Endometrium (tissue), 2 donors: ENCODE measurements around the gene DCPS.

Source experiments
- FAIRE-seq: peaks from 2 replicates; lab custom pipeline; 2012; peaks lifted over from hg19 to GRCh38; lab: Jason Lieb, UNC
- donor health status: control.
- donor health status: control.

The DCPS gene

GRCh38 chr11:126328938-126329643 lies 25.2 kb downstream of the DCPS start:
- FAIRE-seq, result no peak

GRCh38 chr11:126329644-126330211 lies 25.9 kb downstream of the DCPS start:
- no peak for FAIRE-seq

GRCh38 chr11:126331286-126331685 lies 27.4 kb downstream of the DCPS start:
- no peak for FAIRE-seq

- no peak for FAIRE-seq
These were observed 28.4 kb downstream of the DCPS start for GRCh38 chr11:126332221-126332711.

- FAIRE-seq, result no peak
These were observed 29.3 kb downstream of the DCPS start for GRCh38 chr11:126333142-126333541.

- FAIRE-seq, result no peak
These were observed 31.0 kb downstream of the DCPS start for GRCh38 chr11:126334659-126335462.

GRCh38 chr11:126335463-126335760 lies 31.6 kb downstream of the DCPS start:
- FAIRE-seq, result no peak

GRCh38 chr11:126336138-126336541 lies 32.3 kb downstream of the DCPS start:
- FAIRE-seq, result no peak

- FAIRE-seq, result no peak
These were observed 32.8 kb downstream of the DCPS start for GRCh38 chr11:126336671-126337101.

GRCh38 chr11:126337126-126337473 lies 33.2 kb downstream of the DCPS start:
- FAIRE-seq, result no peak

GRCh38 chr11:126337474-126338241 lies 33.8 kb downstream of the DCPS start:
- no peak for FAIRE-seq

- FAIRE-seq, result no peak
These were observed 34.6 kb downstream of the DCPS start for GRCh38 chr11:126338346-126339055.

GRCh38 chr11:126339073-126339862 lies 35.4 kb downstream of the DCPS start:
- no peak for FAIRE-seq

- FAIRE-seq, result no peak
These were observed 36.1 kb downstream of the DCPS start for GRCh38 chr11:126339863-126340434.

- no peak for FAIRE-seq
These were observed 37.2 kb downstream of the DCPS start for GRCh38 chr11:126340960-126341606.

GRCh38 chr11:126341760-126342161 lies 37.9 kb downstream of the DCPS start:
- FAIRE-seq, result no peak

- no peak for FAIRE-seq
These were observed 39.2 kb downstream of the DCPS start for GRCh38 chr11:126343051-126343450.

- FAIRE-seq, result no peak
These were observed 40.6 kb downstream of the DCPS start for GRCh38 chr11:126344141-126345080.

GRCh38 chr11:126345283-126345682 lies 41.4 kb downstream of the DCPS start:
- FAIRE-seq, result no peak
